OCI-LY3 (cell line): ENCODE results near the gene POU2F2.

ENCODE experiments used
- EZH2phosphoT487 ChIP-seq: fragments of 200-600 bp; shearing (Covaris generic); IDR thresholded peaks from 2 replicates; pipeline ENCODE4 v1.6.1; 2018; ENCODE audit warnings: antibody characterized with exemption, mixed run types, low read depth
- TF ChIP-seq, protein P1 (sequence below): fragments of 200-600, 300-600 bp; sonication (generic); IDR thresholded peaks from 2 replicates; pipeline ENCODE4 v1.5.1; 2014; ENCODE audit warnings: antibody characterized with exemption, low read length, low read depth

- TF ChIP-seq, protein P1, sequence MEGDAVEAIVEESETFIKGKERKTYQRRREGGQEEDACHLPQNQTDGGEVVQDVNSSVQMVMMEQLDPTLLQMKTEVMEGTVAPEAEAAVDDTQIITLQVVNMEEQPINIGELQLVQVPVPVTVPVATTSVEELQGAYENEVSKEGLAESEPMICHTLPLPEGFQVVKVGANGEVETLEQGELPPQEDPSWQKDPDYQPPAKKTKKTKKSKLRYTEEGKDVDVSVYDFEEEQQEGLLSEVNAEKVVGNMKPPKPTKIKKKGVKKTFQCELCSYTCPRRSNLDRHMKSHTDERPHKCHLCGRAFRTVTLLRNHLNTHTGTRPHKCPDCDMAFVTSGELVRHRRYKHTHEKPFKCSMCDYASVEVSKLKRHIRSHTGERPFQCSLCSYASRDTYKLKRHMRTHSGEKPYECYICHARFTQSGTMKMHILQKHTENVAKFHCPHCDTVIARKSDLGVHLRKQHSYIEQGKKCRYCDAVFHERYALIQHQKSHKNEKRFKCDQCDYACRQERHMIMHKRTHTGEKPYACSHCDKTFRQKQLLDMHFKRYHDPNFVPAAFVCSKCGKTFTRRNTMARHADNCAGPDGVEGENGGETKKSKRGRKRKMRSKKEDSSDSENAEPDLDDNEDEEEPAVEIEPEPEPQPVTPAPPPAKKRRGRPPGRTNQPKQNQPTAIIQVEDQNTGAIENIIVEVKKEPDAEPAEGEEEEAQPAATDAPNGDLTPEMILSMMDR, result no peak
- no peak for TF ChIP-seq EZH2phosphoT487
These were observed 37.5 kb upstream of the POU2F2 start for GRCh38 chr19:42169486-42170413.
